Measurements from ENCODE around the gene CUBN. TPM values are rescaled to one million over a fixed set of nuclear protein-coding genes. Genes with fewer than 3 reads are reported as not detected.

Gene CUBN
- total and polyA plus RNA-seq, 2 of the 13 experiments (the other 11 are each of a cell fraction or from before 2014, with no cell fraction given): 0.27 to 0.32 TPM

DNA sequence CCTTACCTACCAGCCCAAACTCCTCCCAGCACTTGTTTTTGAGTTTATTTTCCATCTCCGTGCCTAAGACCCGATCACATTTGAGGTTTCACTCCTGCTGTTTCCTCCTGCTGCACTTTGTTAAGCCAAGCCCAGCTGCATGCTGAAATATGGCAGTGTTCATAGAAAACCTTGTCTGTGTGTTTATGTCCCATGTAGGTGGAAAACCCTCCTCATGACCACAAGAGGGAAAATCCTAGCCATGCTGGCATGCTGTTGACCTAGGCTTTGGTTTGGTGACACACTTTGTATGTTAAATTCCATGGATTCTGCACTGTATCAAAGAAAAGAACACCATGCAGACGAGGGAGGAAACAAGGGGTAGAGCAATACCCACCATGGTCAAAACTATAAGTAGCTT lies 154.4 kb downstream of the CUBN start:
- H3K36me3 ChIP-seq (replicated peaks in 1 of 2; ENCODE audit: control insufficient read depth in 1 of 2, insufficient read depth in 2 of 2, low read length in 2 of 2): no peaks in the 10 kb centered on the region
- no peaks in the 10 kb centered on the region for H3K27me3 ChIP-seq (ENCODE audit: control insufficient read depth in 1 of 2, insufficient read depth in 2 of 2, low read length in 2 of 2)
- DNase-seq (ENCODE audit: low spot score) (no peak), ATAC-seq (no peak), FAIRE-seq (no peak)
- H4K20me1 ChIP-seq (ENCODE audit: insufficient read depth, low read length): no peaks in the 10 kb centered on the region
- no peaks in the 10 kb centered on the region for H3K4me1 ChIP-seq (ENCODE audit: insufficient read depth, low read length)
- TF ChIP-seq HMGA1 (CRISPR knock-in tag; conservative IDR thresholded peaks at IDR 0.05) (no peak), TP53 (CRISPR knock-in tag; conservative IDR thresholded peaks at IDR 0.05) (no peak), NPAS2 (CRISPR knock-in tag; IDR thresholded peaks at IDR 0.05; ENCODE audit: borderline replicate concordance) (no peak), ZNF326 (CRISPR knock-in tag; IDR thresholded peaks at IDR 0.05; ENCODE audit: borderline replicate concordance) (no peak), ZNF180 (CRISPR knock-in tag; IDR thresholded peaks at IDR 0.05; ENCODE audit: borderline replicate concordance, low read depth) (no peak), CHD4 (IDR thresholded peaks at IDR 0.05; ENCODE audit: borderline replicate concordance, low read length) (no peak), HIVEP1 (CRISPR knock-in tag; IDR thresholded peaks at IDR 0.05) (no peak), THAP9 (CRISPR knock-in tag; IDR thresholded peaks at IDR 0.05; ENCODE audit: borderline replicate concordance) (no peak)
- intact Hi-C loops (cut with micrococcal nuclease; ENCODE audit: unreplicated experiment) (no loop called here), in situ Hi-C loops (cut with HindIII; ENCODE audit: extremely low pct_ligation_motif_present, low pct_unique_long_range_greater_than_20kb) (no loop called here)
- H3K4me2 ChIP-seq (ENCODE audit: low read depth, low read length): no peak overlapping the region
- H3K9me3 ChIP-seq (ENCODE audit: low read length): no peaks in the 10 kb centered on the region
- 15% methylated on average over 3 of the region's 3 CpGs for WGBS (ENCODE audit: low lambda C conversion rate)
- CTCF ChIA-PET (ENCODE audit: low intra/inter-chr PET ratio, low total read pairs): no interaction called here
- no peak overlapping the region for H3K4me3 ChIP-seq (replicated peaks in 1 of 3; ENCODE audit: insufficient read depth in 1 of 3, low read depth in 2 of 3, low read length in 3 of 3)
- BruUV-seq (replicated peaks): no TSS peak
- no peaks in the 10 kb centered on the region for H3K79me2 ChIP-seq (ENCODE audit: insufficient read depth, low read length)
- POLR2A ChIA-PET: no interaction called here
- no peak overlapping the region for H3K27ac ChIP-seq (ENCODE audit: extremely low read length, insufficient read depth, low read length)
- H3K9ac ChIP-seq (ENCODE audit: insufficient read depth, low read depth, low read length): no peak overlapping the region
- no peak overlapping the region for H2AFZ ChIP-seq (ENCODE audit: low read length)
